ENCODE results near the gene C5orf15.

DNA sequence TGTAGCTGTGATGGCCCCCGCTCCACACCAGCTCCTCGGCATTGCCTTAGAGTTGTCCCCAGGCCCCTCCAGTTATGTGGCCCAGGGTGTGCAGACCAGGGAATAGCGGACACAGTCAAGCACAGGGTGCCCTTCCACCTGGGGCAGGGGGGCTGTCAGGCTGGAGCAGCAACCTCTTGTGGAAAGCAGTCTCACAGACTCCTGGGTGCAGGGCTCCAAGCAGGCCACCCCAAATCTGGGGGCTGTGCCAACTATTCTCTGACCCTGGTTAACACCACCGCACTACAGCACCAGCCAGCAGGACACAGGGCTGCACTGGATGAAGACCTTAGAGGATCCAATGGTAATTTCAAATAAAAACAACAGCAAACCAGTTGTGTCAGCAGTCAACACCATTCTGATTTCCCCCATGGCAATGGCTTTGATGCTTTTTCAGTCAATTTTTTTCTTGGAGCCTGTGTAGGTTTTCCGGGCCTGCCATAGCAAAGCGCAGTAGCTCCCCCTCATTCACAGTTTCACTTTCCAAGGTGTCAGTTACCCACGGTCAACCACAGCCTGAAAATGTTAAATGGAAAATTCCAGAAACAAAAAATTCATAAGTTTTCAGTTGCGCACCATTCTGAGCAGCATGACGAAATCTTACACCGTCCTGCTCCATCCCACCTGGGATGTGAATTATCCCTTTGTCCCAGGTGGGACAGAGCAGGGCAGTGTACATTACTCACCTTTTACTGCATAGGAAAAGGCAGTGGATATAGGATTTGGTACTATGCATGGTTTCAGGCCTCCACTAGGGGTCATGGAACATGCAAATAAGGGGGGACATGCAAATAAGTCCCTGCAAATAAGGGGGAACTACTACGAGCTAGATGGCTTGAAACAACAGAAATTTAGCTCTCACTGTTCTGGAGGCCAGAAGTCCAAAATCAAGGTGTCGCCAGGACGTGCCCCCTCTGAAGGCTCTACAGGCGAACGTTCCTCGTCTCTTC is 49.0 kb downstream of the C5orf15 start:
- TF ChIP-seq, protein P1, sequence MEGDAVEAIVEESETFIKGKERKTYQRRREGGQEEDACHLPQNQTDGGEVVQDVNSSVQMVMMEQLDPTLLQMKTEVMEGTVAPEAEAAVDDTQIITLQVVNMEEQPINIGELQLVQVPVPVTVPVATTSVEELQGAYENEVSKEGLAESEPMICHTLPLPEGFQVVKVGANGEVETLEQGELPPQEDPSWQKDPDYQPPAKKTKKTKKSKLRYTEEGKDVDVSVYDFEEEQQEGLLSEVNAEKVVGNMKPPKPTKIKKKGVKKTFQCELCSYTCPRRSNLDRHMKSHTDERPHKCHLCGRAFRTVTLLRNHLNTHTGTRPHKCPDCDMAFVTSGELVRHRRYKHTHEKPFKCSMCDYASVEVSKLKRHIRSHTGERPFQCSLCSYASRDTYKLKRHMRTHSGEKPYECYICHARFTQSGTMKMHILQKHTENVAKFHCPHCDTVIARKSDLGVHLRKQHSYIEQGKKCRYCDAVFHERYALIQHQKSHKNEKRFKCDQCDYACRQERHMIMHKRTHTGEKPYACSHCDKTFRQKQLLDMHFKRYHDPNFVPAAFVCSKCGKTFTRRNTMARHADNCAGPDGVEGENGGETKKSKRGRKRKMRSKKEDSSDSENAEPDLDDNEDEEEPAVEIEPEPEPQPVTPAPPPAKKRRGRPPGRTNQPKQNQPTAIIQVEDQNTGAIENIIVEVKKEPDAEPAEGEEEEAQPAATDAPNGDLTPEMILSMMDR (IDR thresholded peaks at IDR 0.05) = no peak
- TF ChIP-seq EP300 (IDR thresholded peaks at IDR 0.05; ENCODE audit: low read depth) (no peak), POLR2A (IDR thresholded peaks at IDR 0.05) (no peak)

Measured in transverse colon (tissue), 3 donors.